Endothelial cell of umbilical vein (primary cell): ENCODE measurements around the gene OSBPL1A. TPM values are rescaled to one million over a fixed set of nuclear protein-coding genes. Genes with fewer than 3 reads are reported as not detected.
"Not testable (repeated sequence)": the region's sequence is repeated elsewhere in the genome, so short reads cannot be mapped to it uniquely, and the experiment has no call there.

Experiments
- BruUV-seq: library from RNA; stranded (reverse); fragments of 400-500 nt; replicated peaks from 2 replicates; lab custom pipeline; 2021; lab: Mats Ljungman, UMichigan
- CTCF ChIA-PET: fragments of 300-600, 350-600 bp; sonication (Branson Sonifier 250); formaldehyde crosslinking; loops from one replicate; lab custom pipeline; 2021; ENCODE audit warnings: antibody characterized with exemption, inconsistent platforms; lab: Charles Lee
- POLR2A ChIA-PET: fragments of 300-600, 350-600 bp; sonication (Branson Sonifier 250); formaldehyde crosslinking; loops from one replicate; lab custom pipeline; 2021; ENCODE audit warnings: antibody characterized with exemption, inconsistent platforms; lab: Charles Lee
- DNase-seq: peaks from one replicate; pipeline ENCODE4 v3.0.0-alpha.2; 2011; ENCODE audit warnings: low read depth, low spot score
- FAIRE-seq: peaks from 2 replicates; lab custom pipeline; 2011; peaks lifted over from hg19 to GRCh38; lab: Jason Lieb, UNC
- H2AFZ ChIP-seq: 2 replicates; pipeline ENCODE4 v1.6.0; 2012; ENCODE audit warnings: low read depth, low read length, control low read depth, inconsistent platforms
- H3K27ac ChIP-seq: 2 replicates; pipeline ENCODE4 v1.5.1; 2011; ENCODE audit warnings: low read depth, mild to moderate bottlenecking, control low read depth, low read length, moderate library complexity; ENCODE audit not compliant: insufficient read depth
- H3K27me3 ChIP-seq, 2 experiments: 2 replicates each; pipeline versions ENCODE4 v1.6.0 to v1.6.1; 2011; ENCODE audit warnings: low read length in 2 of 2, mixed read lengths in 1 of 2; ENCODE audit not compliant: control insufficient read depth in 2 of 2, insufficient read depth in 2 of 2
- H3K36me3 ChIP-seq, 2 experiments: 2 replicates in 1 of 2; 3 replicates in 1 of 2; pipeline ENCODE4 v1.5.1; 2011; ENCODE audit warnings: low read length in 2 of 2, mild to moderate bottlenecking in 1 of 2, moderate library complexity in 1 of 2; ENCODE audit not compliant: control insufficient read depth in 2 of 2, insufficient read depth in 2 of 2; ENCODE audit errors: extremely low read depth in 1 of 2
- H3K4me1 ChIP-seq: 3 replicates; pipeline ENCODE4 v1.5.1; 2011; ENCODE audit warnings: mild to moderate bottlenecking, low read length; ENCODE audit not compliant: control insufficient read depth, insufficient read depth; ENCODE audit errors: extremely low read depth
- H3K4me2 ChIP-seq: 2 replicates; pipeline ENCODE4 v1.6.1; 2011; ENCODE audit warnings: low read length, control low read depth, mixed read lengths; ENCODE audit not compliant: insufficient read depth
- H3K4me3 ChIP-seq, 3 experiments: fragments of 200-600 bp in 1 of 3; sonication (generic), shearing (Covaris generic) in 1 of 3; replicated peaks in 1 of 3; 2 replicates each; pipeline ENCODE4 v1.5.1; 2011 to 2016; ENCODE audit warnings: control low read depth in 3 of 3, low read length in 3 of 3, mild to moderate bottlenecking in 2 of 3, inconsistent platforms in 1 of 3, low read depth in 1 of 3, moderate library complexity in 1 of 3; ENCODE audit not compliant: insufficient read depth in 1 of 3
- H3K79me2 ChIP-seq: 2 replicates; pipeline ENCODE4 v1.6.0; 2012; ENCODE audit warnings: low read length, inconsistent platforms; ENCODE audit not compliant: control insufficient read depth, insufficient read depth
- H3K9ac ChIP-seq: replicated peaks from 2 replicates; pipeline ENCODE3; 2011; ENCODE audit warnings: low read length, control low read depth; ENCODE audit not compliant: insufficient read depth; ENCODE audit errors: extremely low read depth
- H3K9me1 ChIP-seq: replicated peaks from 3 replicates; pipeline ENCODE4 v1.6.0; 2011; ENCODE audit warnings: mild to moderate bottlenecking, low read length; ENCODE audit not compliant: control insufficient read depth, insufficient read depth; ENCODE audit errors: extremely low read depth
- H3K9me3 ChIP-seq: replicated peaks from 2 replicates; pipeline ENCODE4 v1.5.1; 2012; ENCODE audit warnings: low read length, inconsistent platforms; ENCODE audit not compliant: control insufficient read depth, insufficient read depth
- H4K20me1 ChIP-seq: replicated peaks from 2 replicates; pipeline ENCODE3; 2011; ENCODE audit warnings: mild to moderate bottlenecking, low read length; ENCODE audit not compliant: control insufficient read depth, insufficient read depth; ENCODE audit errors: extremely low read depth
- EZH2 ChIP-seq: IDR thresholded peaks from 2 replicates; pipeline ENCODE4 v1.6.1; 2012; ENCODE audit warnings: borderline replicate concordance, low read depth, mild to moderate bottlenecking, moderate library complexity, low read length, inconsistent platforms; ENCODE audit not compliant: severe bottlenecking
- FOS ChIP-seq: IDR thresholded peaks from 2 replicates; pipeline ENCODE4 v1.6.1; 2011; ENCODE audit warnings: mild to moderate bottlenecking, low read length, moderate library complexity, borderline replicate concordance; ENCODE audit not compliant: insufficient read depth
- dilution Hi-C: fragments of 300-500 bp; cut with MboI; formaldehyde crosslinking; loops from one replicate; pipeline ENCODE4 v1.15.0; 2019; ENCODE audit warnings: low sequenced_read_pairs; ENCODE audit not compliant: extremely low pct_ligation_motif_present
- intact Hi-C: fragments of 100-400 bp; cut with micrococcal nuclease; formaldehyde crosslinking; loops from one replicate; pipeline ENCODE4 v1.10.0; 2022
- polyA plus RNA-seq, 4 experiments: library from polyadenylated mRNA; depleted of rRNA in 3 of 4; stranded (reverse) in 3 of 4; unstranded in 1 of 4; fragments of >200 nt; gene quantifications; 2 replicates each; pipeline versions ENCODE4 v1.2.1 to v1.2.3, GENCODE V29; 2011 to 2012; ENCODE audit warnings: missing spikeins in 1 of 4
- total RNA-seq: library from RNA; stranded (reverse); gene quantifications from 2 replicates; pipeline ENCODE4 v1.2.3, GENCODE V29; 2021

OSBPL1A gene
- total and polyA plus RNA-seq, 2 donors (not counting 3 experiments of a cell fraction or from before 2014, with no cell fraction given): 6.4 to 16.5 TPM

- Histone ChIP-seq H3K79me2 (no peaks in the 10 kb centered on the region), H3K9me1 (no peaks in the 10 kb centered on the region), H3K4me1 (no peaks in the 10 kb centered on the region), H3K4me2 (no peak overlapping the region), H3K9me3 (no peaks in the 10 kb centered on the region), H3K27me3 (no peaks in the 10 kb centered on the region), H3K9ac (no peak overlapping the region), H3K4me3 (no peak overlapping the region), H3K36me3 (no peaks in the 10 kb centered on the region), H3K27ac (no peak overlapping the region), H2AFZ (no peak overlapping the region), H4K20me1 (no peaks in the 10 kb centered on the region)
- no TSS peak for BruUV-seq
- no peak for DNase-seq
- ChIA-PET CTCF (interaction anchor here (1.2 kb wide), 1 partner anchor 24 kb away, joined by 4 read pairs; no protein-coding TSS in a partner anchor), POLR2A (interaction anchor here (1.1 kb wide), 1 partner anchor 15 kb away, joined by 7 read pairs; the partner anchor contains the start of gene CABYR)
- dilution Hi-C loops (no loop called here), intact Hi-C loops (no loop called here)
- FAIRE-seq: no peak
- TF ChIP-seq FOS (no peak), EZH2 (no peak)
Observed at GRCh38 chr18:24153397-24153796, 244.2 kb downstream of the OSBPL1A start.

- BruUV-seq: not testable (repeated sequence)
Observed at GRCh38 chr18:24149591-24149990, 248.0 kb downstream of the OSBPL1A start.

More at GRCh38 chr18:24149591-24149990, 248.0 kb downstream of the OSBPL1A start:
- H3K4me2 ChIP-seq, H2AFZ ChIP-seq, CTCF ChIA-PET, FAIRE-seq, H3K4me1 ChIP-seq, H3K36me3 ChIP-seq, DNase-seq, H3K9me1 ChIP-seq, dilution Hi-C loops, H3K4me3 ChIP-seq, H3K27me3 ChIP-seq, H3K27ac ChIP-seq, POLR2A ChIA-PET, H4K20me1 ChIP-seq, intact Hi-C loops, H3K79me2 ChIP-seq, H3K9ac ChIP-seq, H3K9me3 ChIP-seq: not testable (repeated sequence)
